NOMO-1 (cell line): Measurements from ENCODE around the gene SKAP1.

Experiments
- DNase-seq, 2 experiments: peaks; one replicate each; lab custom pipeline; 2025; ENCODE audit not compliant: unreplicated experiment in 2 of 2; lab: John Stamatoyannopoulos, UW

Gene SKAP1

GRCh38 chr17:48095611-48096010 is 334.4 kb downstream of the SKAP1 start:
- DNase-seq = no peak

- no peak for DNase-seq
These were observed 336.5 kb downstream of the SKAP1 start for GRCh38 chr17:48093341-48094045.

GRCh38 chr17:48084932-48085331 is 345.1 kb downstream of the SKAP1 start:
- DNase-seq = no peak
